HEK293 (cell line): ENCODE results near the gene MYH13.

Experiments
- CTCF ChIA-PET: fragments of 350-600 bp; formaldehyde crosslinking; extraction: SDS; loops from one replicate; lab custom pipeline; 2021; ENCODE audit warnings: antibody characterized with exemption; lab: Yijun Ruan, JAX
- POLR2A ChIA-PET: fragments of 300-600 bp; formaldehyde crosslinking; extraction: SDS; loops from one replicate; lab custom pipeline; 2020; ENCODE audit warnings: antibody characterized with exemption, inconsistent platforms; lab: Yijun Ruan, JAX
- H3K27ac ChIP-seq: fragments of 200-500 bp; sonication (Bioruptor generic); 2 replicates; pipeline ENCODE4 v1.5.1; 2014; ENCODE audit warnings: low read depth, low read length, control low read depth, inconsistent platforms; ENCODE audit errors: extremely low read depth
- H3K36me3 ChIP-seq, 2 experiments: fragments of 200-500 bp in 1 of 2; sonication (Bioruptor generic) in 1 of 2; 1 replicate in 1 of 2; 2 replicates in 1 of 2; pipeline ENCODE4 v1.5.1; 2014 to 2017; ENCODE audit warnings: inconsistent platforms in 2 of 2, low read length in 2 of 2; ENCODE audit not compliant: control insufficient read depth in 2 of 2, insufficient read depth in 1 of 2
- H3K4me1 ChIP-seq: fragments of 200-500 bp; sonication (Bioruptor generic); 2 replicates; pipeline ENCODE4 v1.5.1; 2014; ENCODE audit warnings: mild to moderate bottlenecking, low read length, inconsistent platforms; ENCODE audit not compliant: control insufficient read depth, insufficient read depth
- H3K4me3 ChIP-seq: 2 replicates; pipeline ENCODE4 v1.5.1; 2011; ENCODE audit warnings: low read depth, mild to moderate bottlenecking, control low read depth, low read length, moderate library complexity
- H3K9me3 ChIP-seq: fragments of 200-500 bp; sonication (Bioruptor generic); 2 replicates; pipeline ENCODE4 v1.5.1; 2014; ENCODE audit warnings: low read depth, low read length, inconsistent platforms; ENCODE audit not compliant: control insufficient read depth, insufficient read depth
- GLI2 ChIP-seq: fragments of 450-650 bp; formaldehyde crosslinking; IDR thresholded peaks from 2 replicates; pipeline ENCODE4; 2017; ENCODE audit warnings: missing biosample characterization, missing genetic modification characterization, low read depth, borderline replicate concordance
- GLIS1 ChIP-seq: fragments of 450-650 bp; formaldehyde crosslinking; IDR thresholded peaks from 2 replicates; pipeline ENCODE4 v1.5.1; 2016; ENCODE audit warnings: missing biosample characterization, missing genetic modification characterization
- SCRT1 ChIP-seq: fragments of 450-650 bp; formaldehyde crosslinking; IDR thresholded peaks from 2 replicates; pipeline ENCODE4 v1.5.1; 2016; ENCODE audit warnings: missing biosample characterization, missing genetic modification characterization, borderline replicate concordance
- ZBTB17 ChIP-seq: fragments of 450-650 bp; formaldehyde crosslinking; IDR thresholded peaks from 2 replicates; pipeline ENCODE4 v1.5.1; 2016; ENCODE audit warnings: missing biosample characterization, missing genetic modification characterization
- ZBTB7A ChIP-seq: fragments of 450-650 bp; formaldehyde crosslinking; IDR thresholded peaks from 2 replicates; pipeline ENCODE4 v1.5.1; 2016; ENCODE audit warnings: low read depth, missing biosample characterization, missing genetic modification characterization
- ZFP37 ChIP-seq: fragments of 450-650 bp; formaldehyde crosslinking; IDR thresholded peaks from 2 replicates; pipeline ENCODE4 v1.5.1; 2016; ENCODE audit warnings: missing biosample characterization, missing genetic modification characterization
- ZNF211 ChIP-seq: fragments of 450-650 bp; formaldehyde crosslinking; IDR thresholded peaks from 2 replicates; pipeline ENCODE4 v1.5.1; 2016; ENCODE audit warnings: low read depth, missing biosample characterization, missing genetic modification characterization
- ZNF248 ChIP-seq: fragments of 450-650 bp; formaldehyde crosslinking; IDR thresholded peaks from 2 replicates; pipeline ENCODE4 v1.5.1; 2017; ENCODE audit warnings: missing biosample characterization, missing genetic modification characterization
- ZNF362 ChIP-seq: fragments of 450-650 bp; formaldehyde crosslinking; IDR thresholded peaks from 2 replicates; pipeline ENCODE4 v1.5.1; 2016; ENCODE audit warnings: missing biosample characterization, missing genetic modification characterization
- ZNF37A ChIP-seq: fragments of 450-650 bp; IDR thresholded peaks from 2 replicates; pipeline ENCODE4 v1.5.1; 2018; ENCODE audit warnings: missing biosample characterization, missing genetic modification characterization
- ZNF548 ChIP-seq: fragments of 450-650 bp; formaldehyde crosslinking; IDR thresholded peaks from 2 replicates; pipeline ENCODE4 v1.5.1; 2016; ENCODE audit warnings: missing biosample characterization, missing genetic modification characterization
- ZNF629 ChIP-seq: fragments of 450-650 bp; formaldehyde crosslinking; IDR thresholded peaks from 2 replicates; pipeline ENCODE4 v1.5.1; 2017; ENCODE audit warnings: missing biosample characterization, missing genetic modification characterization
- ZNF658 ChIP-seq: fragments of 450-650 bp; formaldehyde crosslinking; IDR thresholded peaks from 2 replicates; pipeline ENCODE4; 2016; ENCODE audit warnings: missing biosample characterization, missing genetic modification characterization
- ZNF776 ChIP-seq: fragments of 450-650 bp; formaldehyde crosslinking; IDR thresholded peaks from 2 replicates; pipeline ENCODE4 v1.5.0; 2017; ENCODE audit warnings: missing biosample characterization, missing genetic modification characterization, borderline replicate concordance
- ZSCAN18 ChIP-seq: fragments of 450-650 bp; formaldehyde crosslinking; IDR thresholded peaks from 2 replicates; pipeline ENCODE4 v1.5.1; 2016; ENCODE audit warnings: missing biosample characterization, missing genetic modification characterization
- TF ChIP-seq, protein P1 (sequence below): fragments of 450-650 bp; formaldehyde crosslinking; IDR thresholded peaks from 2 replicates; pipeline ENCODE4 v1.5.1; 2016; ENCODE audit warnings: missing biosample characterization, missing genetic modification characterization
- TF ChIP-seq, protein P2 (sequence below): fragments of 450-650 bp; formaldehyde crosslinking; IDR thresholded peaks from 2 replicates; pipeline ENCODE4 v1.5.1; 2016; ENCODE audit warnings: missing biosample characterization, missing genetic modification characterization
- TF ChIP-seq, protein P3 (sequence below): fragments of 450-650 bp; formaldehyde crosslinking; conservative IDR thresholded peaks from 2 replicates; pipeline ENCODE4 v1.5.1; 2016; ENCODE audit warnings: low read depth, missing biosample characterization, missing genetic modification characterization
- TF ChIP-seq, protein P4 (sequence below): fragments of 450-650 bp; formaldehyde crosslinking; IDR thresholded peaks from 2 replicates; pipeline ENCODE4 v1.5.1; 2016; ENCODE audit warnings: missing biosample characterization, missing genetic modification characterization

Gene MYH13

GRCh38 chr17:10398352-10398751, 25.5 kb upstream of the MYH13 start:
- Histone ChIP-seq H3K9me3 (no peaks in the 10 kb centered on the region), H3K4me3 (no peak overlapping the region), H3K4me1 (no peaks in the 10 kb centered on the region), H3K36me3 (no peaks in the 10 kb centered on the region), H3K27ac (no peak overlapping the region)
- ChIA-PET POLR2A (no interaction called here), CTCF (interaction anchor here (0.9 kb wide), 4 partner anchors 14 to 216 kb away, joined by 3 to 6 read pairs (median 3); partner anchors contain the start of gene MYH13)
- TF ChIP-seq, protein P1, sequence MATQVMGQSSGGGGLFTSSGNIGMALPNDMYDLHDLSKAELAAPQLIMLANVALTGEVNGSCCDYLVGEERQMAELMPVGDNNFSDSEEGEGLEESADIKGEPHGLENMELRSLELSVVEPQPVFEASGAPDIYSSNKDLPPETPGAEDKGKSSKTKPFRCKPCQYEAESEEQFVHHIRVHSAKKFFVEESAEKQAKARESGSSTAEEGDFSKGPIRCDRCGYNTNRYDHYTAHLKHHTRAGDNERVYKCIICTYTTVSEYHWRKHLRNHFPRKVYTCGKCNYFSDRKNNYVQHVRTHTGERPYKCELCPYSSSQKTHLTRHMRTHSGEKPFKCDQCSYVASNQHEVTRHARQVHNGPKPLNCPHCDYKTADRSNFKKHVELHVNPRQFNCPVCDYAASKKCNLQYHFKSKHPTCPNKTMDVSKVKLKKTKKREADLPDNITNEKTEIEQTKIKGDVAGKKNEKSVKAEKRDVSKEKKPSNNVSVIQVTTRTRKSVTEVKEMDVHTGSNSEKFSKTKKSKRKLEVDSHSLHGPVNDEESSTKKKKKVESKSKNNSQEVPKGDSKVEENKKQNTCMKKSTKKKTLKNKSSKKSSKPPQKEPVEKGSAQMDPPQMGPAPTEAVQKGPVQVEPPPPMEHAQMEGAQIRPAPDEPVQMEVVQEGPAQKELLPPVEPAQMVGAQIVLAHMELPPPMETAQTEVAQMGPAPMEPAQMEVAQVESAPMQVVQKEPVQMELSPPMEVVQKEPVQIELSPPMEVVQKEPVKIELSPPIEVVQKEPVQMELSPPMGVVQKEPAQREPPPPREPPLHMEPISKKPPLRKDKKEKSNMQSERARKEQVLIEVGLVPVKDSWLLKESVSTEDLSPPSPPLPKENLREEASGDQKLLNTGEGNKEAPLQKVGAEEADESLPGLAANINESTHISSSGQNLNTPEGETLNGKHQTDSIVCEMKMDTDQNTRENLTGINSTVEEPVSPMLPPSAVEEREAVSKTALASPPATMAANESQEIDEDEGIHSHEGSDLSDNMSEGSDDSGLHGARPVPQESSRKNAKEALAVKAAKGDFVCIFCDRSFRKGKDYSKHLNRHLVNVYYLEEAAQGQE = no peak
- no peak for TF ChIP-seq ZNF362 (tag by site-specific recombination)
- TF ChIP-seq, protein P2, sequence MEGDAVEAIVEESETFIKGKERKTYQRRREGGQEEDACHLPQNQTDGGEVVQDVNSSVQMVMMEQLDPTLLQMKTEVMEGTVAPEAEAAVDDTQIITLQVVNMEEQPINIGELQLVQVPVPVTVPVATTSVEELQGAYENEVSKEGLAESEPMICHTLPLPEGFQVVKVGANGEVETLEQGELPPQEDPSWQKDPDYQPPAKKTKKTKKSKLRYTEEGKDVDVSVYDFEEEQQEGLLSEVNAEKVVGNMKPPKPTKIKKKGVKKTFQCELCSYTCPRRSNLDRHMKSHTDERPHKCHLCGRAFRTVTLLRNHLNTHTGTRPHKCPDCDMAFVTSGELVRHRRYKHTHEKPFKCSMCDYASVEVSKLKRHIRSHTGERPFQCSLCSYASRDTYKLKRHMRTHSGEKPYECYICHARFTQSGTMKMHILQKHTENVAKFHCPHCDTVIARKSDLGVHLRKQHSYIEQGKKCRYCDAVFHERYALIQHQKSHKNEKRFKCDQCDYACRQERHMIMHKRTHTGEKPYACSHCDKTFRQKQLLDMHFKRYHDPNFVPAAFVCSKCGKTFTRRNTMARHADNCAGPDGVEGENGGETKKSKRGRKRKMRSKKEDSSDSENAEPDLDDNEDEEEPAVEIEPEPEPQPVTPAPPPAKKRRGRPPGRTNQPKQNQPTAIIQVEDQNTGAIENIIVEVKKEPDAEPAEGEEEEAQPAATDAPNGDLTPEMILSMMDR (tag by site-specific recombination) = no peak
- TF ChIP-seq ZNF211 (tag by site-specific recombination) = no peak
- TF ChIP-seq ZFP37 (tag by site-specific recombination) = no peak
- TF ChIP-seq ZNF658 (tag by site-specific recombination) = no peak
- no peak for TF ChIP-seq ZNF248 (tag by site-specific recombination)
- no peak for TF ChIP-seq ZBTB17 (tag by site-specific recombination)

DNA sequence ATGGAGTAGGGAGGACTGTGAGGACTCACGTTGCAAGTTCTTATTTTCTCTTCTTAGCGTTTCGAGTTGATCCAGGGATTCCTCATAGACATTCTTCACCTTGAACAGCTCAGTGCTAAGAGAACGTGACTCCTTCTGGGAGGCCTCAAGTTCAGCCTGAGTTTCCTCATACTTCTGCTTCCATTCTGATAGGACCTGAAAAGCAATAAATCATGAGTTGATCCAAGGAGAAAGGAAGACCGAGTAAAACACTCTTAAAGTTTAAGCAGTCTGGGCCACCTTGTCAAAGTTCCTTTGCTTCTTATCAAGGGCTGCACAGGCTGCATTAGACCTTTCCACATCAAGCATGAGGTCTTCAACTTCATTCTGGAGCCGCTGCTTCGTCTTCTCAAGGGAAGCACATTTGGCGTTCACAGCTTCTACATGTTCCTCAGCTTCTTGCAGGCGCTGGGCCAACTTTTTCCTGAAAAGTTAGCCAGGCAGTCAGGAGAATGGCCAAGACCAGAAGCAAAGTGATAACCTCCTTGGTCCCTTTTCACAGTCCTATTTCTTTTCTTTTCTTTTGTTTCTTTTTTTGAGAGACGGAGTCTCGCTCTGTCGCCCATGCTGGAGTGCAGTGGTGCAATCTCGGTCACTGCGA, 23.8 kb upstream of the MYH13 start:
- Histone ChIP-seq H3K27ac (no peak overlapping the region), H3K4me3 (no peak overlapping the region), H3K36me3 (no peaks in the 10 kb centered on the region), H3K9me3 (no peaks in the 10 kb centered on the region), H3K4me1 (no peaks in the 10 kb centered on the region)
- TF ChIP-seq ZSCAN18 = no peak
- TF ChIP-seq ZNF776 (tag by site-specific recombination) = no peak
- TF ChIP-seq ZBTB7A = no peak
- TF ChIP-seq GLIS1 (tag by site-specific recombination) = no peak
- no peak for TF ChIP-seq ZNF548
- TF ChIP-seq SCRT1 (tag by site-specific recombination) = no peak
- TF ChIP-seq, protein P3, sequence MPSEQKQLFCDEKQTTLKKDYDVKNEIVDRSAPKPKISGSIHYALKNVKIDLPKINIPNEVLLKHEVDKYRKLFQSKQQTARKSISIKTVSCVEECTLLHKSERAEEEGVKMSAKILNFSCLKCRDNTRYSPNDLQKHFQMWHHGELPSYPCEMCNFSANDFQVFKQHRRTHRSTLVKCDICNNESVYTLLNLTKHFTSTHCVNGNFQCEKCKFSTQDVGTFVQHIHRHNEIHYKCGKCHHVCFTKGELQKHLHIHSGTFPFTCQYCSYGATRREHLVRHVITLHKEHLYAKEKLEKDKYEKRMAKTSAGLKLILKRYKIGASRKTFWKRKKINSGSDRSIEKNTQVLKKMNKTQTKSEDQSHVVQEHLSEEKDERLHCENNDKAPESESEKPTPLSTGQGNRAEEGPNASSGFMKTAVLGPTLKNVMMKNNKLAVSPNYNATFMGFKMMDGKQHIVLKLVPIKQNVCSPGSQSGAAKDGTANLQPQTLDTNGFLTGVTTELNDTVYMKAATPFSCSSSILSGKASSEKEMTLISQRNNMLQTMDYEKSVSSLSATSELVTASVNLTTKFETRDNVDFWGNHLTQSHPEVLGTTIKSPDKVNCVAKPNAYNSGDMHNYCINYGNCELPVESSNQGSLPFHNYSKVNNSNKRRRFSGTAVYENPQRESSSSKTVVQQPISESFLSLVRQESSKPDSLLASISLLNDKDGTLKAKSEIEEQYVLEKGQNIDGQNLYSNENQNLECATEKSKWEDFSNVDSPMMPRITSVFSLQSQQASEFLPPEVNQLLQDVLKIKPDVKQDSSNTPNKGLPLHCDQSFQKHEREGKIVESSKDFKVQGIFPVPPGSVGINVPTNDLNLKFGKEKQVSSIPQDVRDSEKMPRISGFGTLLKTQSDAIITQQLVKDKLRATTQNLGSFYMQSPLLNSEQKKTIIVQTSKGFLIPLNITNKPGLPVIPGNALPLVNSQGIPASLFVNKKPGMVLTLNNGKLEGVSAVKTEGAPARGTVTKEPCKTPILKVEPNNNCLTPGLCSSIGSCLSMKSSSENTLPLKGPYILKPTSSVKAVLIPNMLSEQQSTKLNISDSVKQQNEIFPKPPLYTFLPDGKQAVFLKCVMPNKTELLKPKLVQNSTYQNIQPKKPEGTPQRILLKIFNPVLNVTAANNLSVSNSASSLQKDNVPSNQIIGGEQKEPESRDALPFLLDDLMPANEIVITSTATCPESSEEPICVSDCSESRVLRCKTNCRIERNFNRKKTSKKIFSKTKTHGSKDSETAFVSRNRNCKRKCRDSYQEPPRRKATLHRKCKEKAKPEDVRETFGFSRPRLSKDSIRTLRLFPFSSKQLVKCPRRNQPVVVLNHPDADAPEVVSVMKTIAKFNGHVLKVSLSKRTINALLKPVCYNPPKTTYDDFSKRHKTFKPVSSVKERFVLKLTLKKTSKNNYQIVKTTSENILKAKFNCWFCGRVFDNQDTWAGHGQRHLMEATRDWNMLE (tag by site-specific recombination) = no peak
- no peak for TF ChIP-seq GLI2 (tag by site-specific recombination)
- no peak for TF ChIP-seq ZNF37A (tag by site-specific recombination)
- no peak for TF ChIP-seq ZNF629 (tag by site-specific recombination)
- TF ChIP-seq, protein P4, sequence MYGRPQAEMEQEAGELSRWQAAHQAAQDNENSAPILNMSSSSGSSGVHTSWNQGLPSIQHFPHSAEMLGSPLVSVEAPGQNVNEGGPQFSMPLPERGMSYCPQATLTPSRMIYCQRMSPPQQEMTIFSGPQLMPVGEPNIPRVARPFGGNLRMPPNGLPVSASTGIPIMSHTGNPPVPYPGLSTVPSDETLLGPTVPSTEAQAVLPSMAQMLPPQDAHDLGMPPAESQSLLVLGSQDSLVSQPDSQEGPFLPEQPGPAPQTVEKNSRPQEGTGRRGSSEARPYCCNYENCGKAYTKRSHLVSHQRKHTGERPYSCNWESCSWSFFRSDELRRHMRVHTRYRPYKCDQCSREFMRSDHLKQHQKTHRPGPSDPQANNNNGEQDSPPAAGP (tag by site-specific recombination) = no peak
- ChIA-PET POLR2A (no interaction called here), CTCF (interaction anchor here (0.9 to 1.8 kb wide), 2 partner anchors 170 to 221 kb away, joined by 3 to 6 read pairs; no protein-coding TSS in a partner anchor)
